GM12878 (cell line): Measurements from ENCODE around the gene AOPEP. TPM values are rescaled to one million over a fixed set of nuclear protein-coding genes. Genes with fewer than 3 reads are reported as not detected.

Experiments
- ATAC-seq: fragments of 200-7000 bp; cut with Tn5 transposase; 3 replicates; pipeline ENCODE4 v1.9.1; 2020; ENCODE audit warnings: mild to moderate bottlenecking, moderate library complexity
- BruUV-seq: library from RNA; stranded (reverse); fragments of 400-500 nt; replicated peaks from 2 replicates; lab custom pipeline; 2021; lab: Mats Ljungman, UMichigan
- CTCF ChIA-PET: fragments of 300-600 bp; sonication (Branson Sonifier 250); formaldehyde crosslinking; extraction: SDS; loops from one replicate; lab custom pipeline; 2021; ENCODE audit warnings: inconsistent platforms; lab: Yijun Ruan, JAX
- POLR2A ChIA-PET: fragments of 350-600 bp; formaldehyde crosslinking; extraction: SDS; loops from one replicate; lab custom pipeline; 2021; ENCODE audit warnings: inconsistent platforms; lab: Charles Lee
- RAD21 ChIA-PET: fragments of 300-600 bp; sonication (Branson Sonifier 250); formaldehyde crosslinking; loops from one replicate; lab custom pipeline; 2023; ENCODE audit warnings: antibody characterized with exemption; ENCODE audit not compliant: unreplicated experiment; lab: Charles Lee
- SMC1A ChIA-PET: fragments of 300-600 bp; sonication (Branson Sonifier 250); formaldehyde crosslinking; loops from one replicate; lab custom pipeline; 2023; ENCODE audit not compliant: unreplicated experiment, uncharacterized antibody; lab: Charles Lee
- DNase-seq: peaks from one replicate; pipeline ENCODE4 v3.0.0-alpha.2; 2011; ENCODE audit warnings: low read depth, low spot score
- FAIRE-seq: peaks from 3 replicates; lab custom pipeline; 2011; peaks lifted over from hg19 to GRCh38; lab: Jason Lieb, UNC
- H2AFZ ChIP-seq: 2 replicates; pipeline ENCODE4 v1.6.0; 2011; ENCODE audit warnings: low read depth, low read length, control low read depth; ENCODE audit not compliant: control insufficient read depth
- H3K27ac ChIP-seq: 2 replicates; pipeline ENCODE4 v1.5.1; 2011; ENCODE audit warnings: control low read depth; ENCODE audit not compliant: control insufficient read depth, insufficient read depth
- H3K27me3 ChIP-seq, 2 experiments: replicated peaks in 1 of 2; 2 replicates each; pipeline versions ENCODE4 v1.6.0 to v1.6.1; 2011; ENCODE audit warnings: low read length in 1 of 2; ENCODE audit not compliant: control insufficient read depth in 2 of 2, insufficient read depth in 2 of 2
- H3K36me3 ChIP-seq, 2 experiments: 2 replicates each; pipeline ENCODE4 v1.5.1; 2011; ENCODE audit warnings: low read length in 1 of 2; ENCODE audit not compliant: control insufficient read depth in 2 of 2, insufficient read depth in 2 of 2
- H3K4me1 ChIP-seq: 2 replicates; pipeline ENCODE4 v1.6.1; 2011; ENCODE audit warnings: mild to moderate bottlenecking, low read length, moderate library complexity, mixed read lengths; ENCODE audit not compliant: control insufficient read depth, insufficient read depth
- H3K4me2 ChIP-seq: 2 replicates; pipeline ENCODE4 v1.6.0; 2011; ENCODE audit warnings: control low read depth; ENCODE audit not compliant: control insufficient read depth, insufficient read depth
- H3K4me3 ChIP-seq: fragments of 200-600 bp; sonication (generic); 2 replicates; pipeline ENCODE4 v1.5.1; 2016
- H3K79me2 ChIP-seq: 2 replicates; pipeline ENCODE4 v1.6.0; 2011; ENCODE audit warnings: low read length; ENCODE audit not compliant: control insufficient read depth, insufficient read depth
- H3K9ac ChIP-seq: 2 replicates; pipeline ENCODE4 v1.8.0; 2011; ENCODE audit warnings: low read length, control low read depth, mixed read lengths; ENCODE audit not compliant: control insufficient read depth, insufficient read depth
- H3K9me3 ChIP-seq: replicated peaks from 3 replicates; pipeline ENCODE4 v1.5.1; 2011; ENCODE audit warnings: mild to moderate bottlenecking, low read length; ENCODE audit not compliant: control insufficient read depth, insufficient read depth
- H4K20me1 ChIP-seq: 2 replicates; pipeline ENCODE4 v1.6.0; 2011; ENCODE audit not compliant: control insufficient read depth, insufficient read depth
- LARP7 ChIP-seq: fragments of 450-650 bp; IDR thresholded peaks from 2 replicates; pipeline ENCODE4 v1.6.1; 2017; ENCODE audit warnings: mild to moderate bottlenecking
- PAX5 ChIP-seq: IDR thresholded peaks from 2 replicates; pipeline ENCODE4 v1.6.1; 2011; ENCODE audit warnings: low read depth, low read length, borderline replicate concordance
- YY1 ChIP-seq: IDR thresholded peaks from 2 replicates; pipeline ENCODE4 v1.6.1; 2011; ENCODE audit warnings: low read depth, mild to moderate bottlenecking, low read length
- ZBTB11 ChIP-seq: fragments of 450-650 bp; formaldehyde crosslinking; IDR thresholded peaks from 2 replicates; pipeline ENCODE4 v1.5.0; 2022; ENCODE audit warnings: mild to moderate bottlenecking, missing genetic modification characterization
- WGBS: methylation state at CpG from one replicate; pipeline ENCODE4 v1.1.6; 2016; ENCODE audit warnings: low lambda C conversion rate; ENCODE audit not compliant: insufficient replicate concordance, insufficient coverage; ENCODE audit errors: missing lambda C conversion rate; 5-methylcytosine and 5-hydroxymethylcytosine counted together
- in situ Hi-C: fragments of 300-500 bp; cut with MboI; formaldehyde crosslinking; loops from 9 replicates; pipeline ENCODE4 v1.14.3; 2018; ENCODE audit warnings: mixed read lengths
- intact Hi-C: fragments of 100-400 bp; cut with micrococcal nuclease; formaldehyde crosslinking; loops from one replicate; pipeline ENCODE4 v1.14.2; 2022; ENCODE audit not compliant: unreplicated experiment
- polyA plus RNA-seq, 11 experiments: library from polyadenylated mRNA; depleted of rRNA in 4 of 11; unstranded in 6 of 11; stranded (reverse) in 5 of 11; fragments of >200 nt; fragmentation: Nextera tagmentation in 4 of 11; fragmentation: Illumina TruSeq in 1 of 11; extraction: Ambion mirVana in 4 of 11; extraction: Trizol in 1 of 11; gene quantifications; 1 replicate in 1 of 11; 2 replicates in 10 of 11; pipeline versions ENCODE4 v1.2.1 to v1.2.3, GENCODE V29; 2011 to 2016; ENCODE audit warnings: inconsistent platforms in 2 of 11, missing spikeins in 2 of 11, low read depth in 1 of 11
- total RNA-seq, 4 experiments: library from RNA; depleted of rRNA in 3 of 4; stranded (reverse); fragments of >200 nt in 3 of 4; fragmentation: Illumina TruSeq in 1 of 4; extraction: Trizol in 1 of 4; gene quantifications; 2 replicates each; pipeline versions ENCODE4 v1.2.1 to v1.2.3, GENCODE V29; 2013 to 2021

AOPEP gene
- total and polyA plus RNA-seq, 10 of the 15 experiments (the other 5 are each of a cell fraction or from before 2014, with no cell fraction given) = 2.3 to 16.9 (median 10.1) TPM

GRCh38 chr9:94791435-94791834 lies 64.9 kb downstream of the AOPEP start:
- ChIA-PET CTCF (interaction anchor here (0.6 to 1.5 kb wide), 3 partner anchors 15 to 340 kb away, joined by 3 to 6 read pairs (median 5); no protein-coding TSS in a partner anchor), RAD21 (no interaction called here), POLR2A (interaction anchor here (0.7 kb wide), 1 partner anchor 10 kb away, joined by 4 read pairs; no protein-coding TSS in a partner anchor), SMC1A (interaction anchor here (0.6 to 3.3 kb wide), 4 partner anchors 11 to 126 kb away, joined by 3 to 10 read pairs (median 4); no protein-coding TSS in a partner anchor)
- Histone ChIP-seq H2AFZ (no peak overlapping the region), H3K4me3 (no peak overlapping the region), H4K20me1 (no peaks in the 10 kb centered on the region), H3K4me2 (no peak overlapping the region), H3K4me1 (peaks cover 4% of the 10 kb centered on the region; the same call in 1 of the 2 replicates), H3K9ac (no peak overlapping the region), H3K9me3 (peaks cover 1% of the 10 kb centered on the region; the same call in 1 of the 3 replicates), H3K27ac (no peak overlapping the region), H3K27me3 (no peaks in the 10 kb centered on the region), H3K79me2 (no peaks in the 10 kb centered on the region), H3K36me3 (no peaks in the 10 kb centered on the region)
- BruUV-seq = no TSS peak
- 96% methylated on average over 4 of the region's 4 CpGs for WGBS
- no peak for ATAC-seq
- TF ChIP-seq ZBTB11 (no peak), PAX5 (0 out of 2 replicates have a peak, but pooled peaks have one; percentile 15)
- FAIRE-seq = no peak
- intact Hi-C loops = no loop called here
- DNase-seq = no peak
- in situ Hi-C loops = no loop called here

- H3K79me2 ChIP-seq = no peaks in the 10 kb centered on the region
- TF ChIP-seq LARP7 (no peak), YY1 (no peak)
- TF ChIP-seq, all 136 proteins: peak for 0
- in situ Hi-C loops = no loop called here
- CTCF ChIA-PET = interaction anchor here (1.0 to 1.8 kb wide), 3 partner anchors 9 to 339 kb away, joined by 3 to 6 read pairs (median 4); no protein-coding TSS in a partner anchor
- POLR2A ChIA-PET = no interaction called here
- DNase-seq = no peak
- Histone ChIP-seq H4K20me1 (no peaks in the 10 kb centered on the region), H3K4me3 (no peak overlapping the region), H3K27ac (no peak overlapping the region), H3K9ac (no peak overlapping the region), H3K27me3 (no peaks in the 10 kb centered on the region), H3K9me3 (peaks cover 1% of the 10 kb centered on the region; the same call in 1 of the 3 replicates), H3K4me2 (no peak overlapping the region), H2AFZ (no peak overlapping the region), H3K36me3 (no peaks in the 10 kb centered on the region), H3K4me1 (peaks cover 5% of the 10 kb centered on the region; the same call in 1 of the 2 replicates)
- RAD21 ChIA-PET = no interaction called here
- intact Hi-C loops = no loop called here
- 91% methylated on average over 5 of the region's 5 CpGs for WGBS
- no TSS peak for BruUV-seq
- ATAC-seq = no peak
- SMC1A ChIA-PET = no interaction called here
- FAIRE-seq = no peak
Observed at GRCh38 chr9:94792511-94792910, 66.0 kb downstream of the AOPEP start.
